Activated naive CD4-positive, alpha-beta T cell treated with anti-CD3 and anti-CD28 coated beads for 36 hours (primary cell): Measurements from ENCODE around the gene RABGAP1L. TPM values are rescaled to one million over a fixed set of nuclear protein-coding genes. Genes with fewer than 3 reads are reported as not detected.
"Not testable (repeated sequence)": the region's sequence is repeated elsewhere in the genome, so short reads cannot be mapped to it uniquely, and the experiment has no call there.

ENCODE experiments used
- CTCF ChIA-PET: fragments of 350-600 bp; sonication (Branson Sonifier 250); formaldehyde crosslinking; loops from one replicate; lab custom pipeline; 2021; ENCODE audit warnings: antibody characterized with exemption; lab: Charles Lee
- DNase-seq: peaks from one replicate; pipeline ENCODE4 v3.0.0-alpha.2; 2020
- H3K27ac Mint-ChIP-seq: one replicate; pipeline ENCODE4 v1.8.0; 2021; ENCODE audit warnings: mild to moderate bottlenecking, mixed read lengths
- H3K27me3 Mint-ChIP-seq: one replicate; pipeline ENCODE4 v1.8.0; 2021; ENCODE audit warnings: low read depth, mixed read lengths
- H3K36me3 Mint-ChIP-seq: one replicate; pipeline ENCODE4 v1.8.0; 2021; ENCODE audit warnings: low read depth, mixed read lengths
- H3K4me1 Mint-ChIP-seq: one replicate; pipeline ENCODE4 v1.8.0; 2021; ENCODE audit warnings: low read depth, mixed read lengths
- H3K4me3 Mint-ChIP-seq: one replicate; pipeline ENCODE4 v1.8.0; 2021; ENCODE audit warnings: mild to moderate bottlenecking, moderate library complexity, mixed read lengths
- H3K9me3 Mint-ChIP-seq: one replicate; pipeline ENCODE4 v1.8.0; 2021; ENCODE audit warnings: mixed read lengths
- intact Hi-C: fragments of 100-400 bp; cut with micrococcal nuclease; formaldehyde crosslinking; loops from one replicate; pipeline ENCODE4 v1.15.1; 2023
- total RNA-seq, 2 experiments: library from RNA; stranded (reverse); gene quantifications; one replicate each; pipeline ENCODE4 v1.2.3, GENCODE V29; 2021

The RABGAP1L gene
- total RNA-seq, 2 experiments from 2014 or later, result 16.6 TPM

DNA sequence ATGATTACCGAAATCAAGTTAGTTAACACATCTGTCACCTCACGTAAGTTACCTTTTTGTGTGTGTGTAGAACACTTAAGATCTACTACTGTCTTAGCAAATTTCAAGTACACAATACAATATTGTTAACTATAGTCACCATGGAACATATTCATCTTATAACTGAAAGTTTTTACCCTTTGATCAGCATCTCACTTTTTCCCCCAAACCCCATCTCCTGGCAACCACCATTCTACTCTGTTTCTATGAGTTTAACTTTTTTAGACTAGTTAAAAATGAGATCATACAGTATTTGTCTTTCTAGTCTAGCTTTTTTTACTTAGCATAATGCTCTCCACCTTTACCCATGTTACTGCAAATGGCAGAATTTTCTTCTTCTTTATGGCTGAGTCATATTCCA is 124.7 kb downstream of the RABGAP1L start:
- Mint-ChIP-seq H3K36me3 (peaks cover 62% of the 10 kb centered on the region), H3K27ac (no peak overlapping the region), H3K4me3 (no peak overlapping the region), H3K9me3 (peaks cover 8% of the 10 kb centered on the region), H3K4me1 (peaks cover 7% of the 10 kb centered on the region), H3K27me3 (no peaks in the 10 kb centered on the region)
- no peak for DNase-seq
- CTCF ChIA-PET, result interaction anchor here (1.3 kb wide), 1 partner anchor 11 kb away, joined by 3 read pairs; no protein-coding TSS in a partner anchor
- intact Hi-C loops, result no loop called here

GRCh38 chr1:174286042-174286441 is 126.7 kb downstream of the RABGAP1L start:
- H3K9me3 Mint-ChIP-seq, result peaks cover 8% of the 10 kb centered on the region
- DNase-seq, result no peak
- peaks cover 7% of the 10 kb centered on the region for H3K4me1 Mint-ChIP-seq

GRCh38 chr1:174289644-174290310 is 130.5 kb downstream of the RABGAP1L start:
- Mint-ChIP-seq H3K27ac (no peak overlapping the region), H3K9me3 (peaks cover 8% of the 10 kb centered on the region), H3K4me3 (no peak overlapping the region)

More at GRCh38 chr1:174286042-174286441, 126.7 kb downstream of the RABGAP1L start:
- intact Hi-C loops, result no loop called here
- Mint-ChIP-seq H3K36me3 (peaks cover 69% of the 10 kb centered on the region), H3K27me3 (no peaks in the 10 kb centered on the region), H3K27ac (no peak overlapping the region), H3K4me3 (no peak overlapping the region)
- CTCF ChIA-PET, result no interaction called here

DNA sequence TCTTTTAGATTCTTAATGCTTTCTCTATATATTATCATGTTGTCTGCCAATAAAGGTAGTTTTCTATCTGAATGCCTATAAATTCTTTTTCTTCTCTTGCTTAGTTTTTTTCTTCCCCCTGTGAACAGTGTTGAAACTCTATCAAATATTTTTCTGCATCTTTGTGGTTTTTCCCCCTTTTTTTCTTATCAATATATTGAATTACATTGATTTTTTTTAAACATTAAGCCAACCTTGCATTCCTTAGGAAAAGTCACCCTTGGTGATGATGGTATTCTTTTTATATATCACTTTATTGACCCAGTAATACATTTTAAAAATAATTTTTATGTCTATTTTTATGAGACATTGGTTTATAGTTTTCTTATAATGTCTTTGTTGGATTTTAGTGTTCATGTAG is 131.7 kb downstream of the RABGAP1L start:
- CTCF ChIA-PET, result no interaction called here

More at GRCh38 chr1:174289644-174290310, 130.5 kb downstream of the RABGAP1L start:
- CTCF ChIA-PET, result no interaction called here
- H3K36me3 Mint-ChIP-seq, result peaks cover 62% of the 10 kb centered on the region
- no peaks in the 10 kb centered on the region for H3K4me1 Mint-ChIP-seq
- intact Hi-C loops, result no loop called here
- no peak for DNase-seq
- H3K27me3 Mint-ChIP-seq, result no peaks in the 10 kb centered on the region

DNA sequence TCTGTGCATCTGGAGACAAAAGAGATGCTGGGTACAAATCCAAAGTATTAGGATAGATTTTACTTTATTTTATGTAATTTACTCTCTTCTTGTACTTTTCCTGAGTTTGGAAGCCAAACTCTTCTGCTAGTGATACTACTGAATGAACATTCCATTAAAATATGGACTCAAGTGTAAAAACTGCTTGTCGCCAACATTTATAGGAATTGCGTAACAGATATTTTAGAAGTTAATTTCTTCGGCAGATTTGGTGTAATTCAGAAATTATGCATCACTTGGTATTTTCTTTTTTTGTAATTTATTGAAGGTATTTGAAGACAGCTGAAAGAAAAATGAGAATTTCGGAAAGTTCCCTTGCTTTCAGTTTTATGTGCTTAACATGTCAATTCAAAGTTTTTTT is 137.0 kb downstream of the RABGAP1L start:
- no peak for DNase-seq
- Mint-ChIP-seq H3K4me1 (no peaks in the 10 kb centered on the region), H3K36me3 (peaks cover 33% of the 10 kb centered on the region), H3K9me3 (peaks cover 2% of the 10 kb centered on the region), H3K27ac (no peak overlapping the region), H3K27me3 (no peaks in the 10 kb centered on the region), H3K4me3 (no peak overlapping the region)
- intact Hi-C loops, result no loop called here
- CTCF ChIA-PET, result no interaction called here

More for the DNA sequence above, 131.7 kb downstream of the RABGAP1L start:
- peaks cover 52% of the 10 kb centered on the region for H3K36me3 Mint-ChIP-seq
- H3K4me1 Mint-ChIP-seq, result no peaks in the 10 kb centered on the region
- DNase-seq, result no peak
- peaks cover 8% of the 10 kb centered on the region for H3K9me3 Mint-ChIP-seq
- no peaks in the 10 kb centered on the region for H3K27me3 Mint-ChIP-seq
- no peak overlapping the region for H3K27ac Mint-ChIP-seq
- intact Hi-C loops, result no loop called here
- H3K4me3 Mint-ChIP-seq, result no peak overlapping the region

DNA sequence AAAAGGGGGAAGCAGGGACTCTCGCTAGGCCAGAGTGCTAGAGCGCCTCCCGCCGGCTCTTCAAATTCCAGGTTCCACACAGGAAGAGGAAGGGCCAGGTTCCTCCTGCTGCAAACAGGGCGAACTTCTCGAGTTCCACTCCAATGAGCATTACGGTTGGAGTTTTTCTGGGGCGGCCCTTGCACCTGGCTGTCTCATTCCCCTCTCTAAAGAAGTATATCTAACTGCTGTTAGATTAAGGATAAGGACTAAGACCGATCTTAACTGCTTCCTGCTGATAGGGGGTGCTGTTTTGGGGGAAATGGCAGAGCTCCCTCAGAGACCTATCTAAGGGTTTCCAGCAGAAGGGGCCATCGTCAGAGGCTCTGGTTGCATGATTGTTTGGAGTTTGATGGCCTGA is 138.0 kb downstream of the RABGAP1L start:
- H3K4me1 Mint-ChIP-seq, result no peaks in the 10 kb centered on the region
- intact Hi-C loops, result no loop called here
- H3K27me3 Mint-ChIP-seq, result no peaks in the 10 kb centered on the region
- peaks cover 38% of the 10 kb centered on the region for H3K36me3 Mint-ChIP-seq
- H3K27ac Mint-ChIP-seq, result no peak overlapping the region
- DNase-seq, result no peak
- CTCF ChIA-PET, result no interaction called here
- peaks cover 8% of the 10 kb centered on the region for H3K9me3 Mint-ChIP-seq
- no peak overlapping the region for H3K4me3 Mint-ChIP-seq

DNA sequence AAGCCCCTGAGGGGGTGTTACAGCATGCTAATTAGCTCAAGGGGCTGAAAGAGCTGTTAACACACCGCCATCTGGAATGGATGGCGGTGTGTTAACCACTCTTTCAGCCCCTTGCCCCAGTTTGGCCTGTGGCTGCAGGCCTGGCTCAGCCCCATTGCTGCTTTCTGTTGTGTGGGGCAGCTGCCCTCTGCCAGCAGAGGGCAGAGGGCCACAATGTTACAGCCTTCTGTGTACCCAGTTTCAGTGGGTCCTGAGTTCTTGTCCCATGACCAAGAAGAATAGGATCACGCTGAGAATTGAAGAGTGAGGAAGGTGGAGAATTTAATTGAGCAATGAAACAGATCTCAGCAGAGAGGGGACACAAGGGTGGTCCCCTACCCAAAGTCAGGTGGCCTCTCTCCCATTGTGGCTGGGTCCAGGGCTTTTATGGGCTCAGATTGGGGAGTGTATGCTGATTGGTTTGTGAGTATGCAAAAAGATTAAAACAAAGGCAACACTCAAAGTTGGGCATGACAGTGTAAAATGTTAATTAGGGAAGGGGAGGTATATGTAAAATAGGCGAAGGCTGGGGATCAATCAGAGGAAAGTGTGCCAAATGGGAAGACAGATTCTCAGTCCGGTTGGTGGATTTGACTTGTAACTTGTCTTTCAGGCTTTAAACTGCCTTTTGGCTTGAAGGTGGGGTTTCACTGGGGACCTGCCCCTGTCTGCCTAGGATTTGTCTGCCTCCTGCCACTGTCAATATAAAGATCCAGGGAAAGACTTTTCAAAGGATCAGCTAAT is 142.2 kb downstream of the RABGAP1L start:
- H3K4me3 Mint-ChIP-seq, result no peak overlapping the region
- no peaks in the 10 kb centered on the region for H3K4me1 Mint-ChIP-seq
- DNase-seq, result no peak
- H3K36me3 Mint-ChIP-seq, result peaks cover 51% of the 10 kb centered on the region
- no peak overlapping the region for H3K27ac Mint-ChIP-seq
- H3K9me3 Mint-ChIP-seq, result peaks cover 10% of the 10 kb centered on the region
- intact Hi-C loops, result no loop called here
- H3K27me3 Mint-ChIP-seq, result no peaks in the 10 kb centered on the region
- CTCF ChIA-PET, result no interaction called here

DNA sequence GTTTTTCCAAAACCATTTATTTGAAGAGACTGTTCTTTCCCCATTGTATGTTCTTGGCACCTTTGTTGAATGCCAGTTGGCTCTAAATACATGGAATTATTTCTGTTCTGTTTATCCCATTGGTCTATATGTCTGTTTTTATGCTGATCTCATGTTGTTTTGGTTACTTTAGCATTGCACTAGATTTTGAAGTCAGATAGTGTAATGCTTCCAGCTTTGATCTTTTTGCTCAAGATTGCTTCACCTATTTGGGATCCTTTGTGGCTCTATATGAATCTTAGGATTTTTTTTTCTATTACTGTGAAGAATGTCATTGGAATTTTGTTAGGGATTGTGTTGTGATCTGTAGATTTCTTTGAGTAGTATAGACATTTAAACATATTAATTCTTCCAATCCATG is 149.3 kb downstream of the RABGAP1L start:
- peaks cover 29% of the 10 kb centered on the region for H3K9me3 Mint-ChIP-seq

DNA sequence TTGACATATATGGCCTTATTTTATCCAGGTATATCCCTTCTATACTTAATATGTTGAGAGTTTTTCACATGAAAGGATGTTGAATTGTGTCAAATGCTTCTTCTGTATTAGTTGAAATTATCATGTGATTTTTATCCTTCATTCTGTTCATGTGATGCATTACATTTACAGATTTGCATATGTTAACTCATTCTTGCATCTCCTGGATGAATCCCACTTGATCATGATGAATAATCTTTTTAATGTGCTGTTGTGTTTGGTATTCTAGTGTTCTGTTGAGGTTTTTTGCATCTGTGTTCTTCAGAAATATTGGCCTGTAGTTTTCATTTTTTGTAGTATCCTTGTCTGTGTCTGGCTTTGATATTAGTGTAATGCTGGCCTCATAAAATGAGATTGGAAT is 150.2 kb downstream of the RABGAP1L start:
- Mint-ChIP-seq H3K4me1 (no peaks in the 10 kb centered on the region), H3K27ac (no peak overlapping the region), H3K9me3 (peaks cover 38% of the 10 kb centered on the region), H3K36me3 (peaks cover 80% of the 10 kb centered on the region), H3K4me3 (no peak overlapping the region), H3K27me3 (no peaks in the 10 kb centered on the region)
- no peak for DNase-seq
- intact Hi-C loops, result no loop called here
- CTCF ChIA-PET, result no interaction called here

More for the DNA sequence above, 149.3 kb downstream of the RABGAP1L start:
- CTCF ChIA-PET, result no interaction called here
- H3K4me3 Mint-ChIP-seq, result no peak overlapping the region
- no peak for DNase-seq
- H3K4me1 Mint-ChIP-seq, result no peaks in the 10 kb centered on the region
- intact Hi-C loops, result no loop called here
- no peaks in the 10 kb centered on the region for H3K27me3 Mint-ChIP-seq
- H3K27ac Mint-ChIP-seq, result no peak overlapping the region
- peaks cover 74% of the 10 kb centered on the region for H3K36me3 Mint-ChIP-seq

DNA sequence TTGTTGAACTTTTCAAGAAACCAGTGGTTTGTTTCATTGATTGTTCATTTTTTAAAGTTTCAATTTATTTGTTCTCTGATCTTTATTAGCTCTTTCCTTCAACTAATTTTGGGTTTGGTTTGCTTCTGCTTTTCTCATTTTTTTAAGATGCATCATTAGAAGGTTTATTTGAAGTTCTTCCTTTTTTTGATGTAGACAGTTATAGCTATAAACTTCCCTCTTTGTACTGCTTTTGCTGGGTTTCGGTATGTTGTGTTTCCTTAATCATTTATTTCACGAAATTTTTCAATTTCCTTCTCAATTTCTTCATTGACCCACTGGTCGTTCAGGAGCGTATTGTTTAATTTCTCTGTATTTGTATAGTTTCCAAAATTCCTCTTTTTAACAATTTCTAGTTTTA is 155.1 kb downstream of the RABGAP1L start:
- CTCF ChIA-PET, result interaction anchor here (0.6 kb wide), 1 partner anchor 96 kb away, joined by 3 read pairs; no protein-coding TSS in a partner anchor
- H3K36me3 Mint-ChIP-seq, result peaks cover 82% of the 10 kb centered on the region
- no peaks in the 10 kb centered on the region for H3K4me1 Mint-ChIP-seq
- intact Hi-C loops, result no loop called here
- peaks cover 43% of the 10 kb centered on the region for H3K9me3 Mint-ChIP-seq
- no peak overlapping the region for H3K4me3 Mint-ChIP-seq
- no peak for DNase-seq
- H3K27ac Mint-ChIP-seq, result no peak overlapping the region
- H3K27me3 Mint-ChIP-seq, result no peaks in the 10 kb centered on the region

- intact Hi-C loops, result no loop called here
- no peak overlapping the region for H3K4me3 Mint-ChIP-seq
- H3K27me3 Mint-ChIP-seq, result no peaks in the 10 kb centered on the region
- peaks cover 48% of the 10 kb centered on the region for H3K9me3 Mint-ChIP-seq
- no peak for DNase-seq
- H3K4me1 Mint-ChIP-seq, result no peaks in the 10 kb centered on the region
- CTCF ChIA-PET, result no interaction called here
- H3K27ac Mint-ChIP-seq, result no peak overlapping the region
- H3K36me3 Mint-ChIP-seq, result peaks cover 82% of the 10 kb centered on the region
Observed at GRCh38 chr1:174315239-174315638, 155.9 kb downstream of the RABGAP1L start.

DNA sequence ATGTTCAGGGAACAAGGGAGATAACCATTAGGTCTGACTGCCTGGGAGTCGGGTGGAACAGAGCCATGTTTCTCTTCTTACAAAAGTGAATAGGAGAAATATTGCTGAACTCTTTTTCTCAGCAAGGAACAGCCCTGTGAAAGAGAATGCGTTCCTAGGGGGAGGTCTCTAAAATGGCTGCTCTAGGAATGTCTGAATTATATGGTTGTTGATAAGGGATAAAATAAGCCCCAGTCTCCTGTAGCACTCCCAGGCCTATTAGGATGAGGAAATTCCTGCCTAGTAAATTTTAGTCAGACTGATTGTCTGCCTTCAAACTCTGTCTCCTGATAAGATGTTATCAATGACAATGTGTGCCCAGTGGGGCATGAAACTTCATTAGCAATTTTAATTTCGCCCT is 161.6 kb downstream of the RABGAP1L start:
- H3K4me1 Mint-ChIP-seq, CTCF ChIA-PET, H3K27me3 Mint-ChIP-seq, H3K27ac Mint-ChIP-seq, DNase-seq, intact Hi-C loops, H3K4me3 Mint-ChIP-seq: not testable (repeated sequence)
- Mint-ChIP-seq H3K36me3 (peaks cover 73% of the 10 kb centered on the region), H3K9me3 (peaks cover 30% of the 10 kb centered on the region)
